Stimulated activated naive B cell treated with anti-CD40 and anti-IgM and Interleukin-4, amounts not matched to agents 10 μg/mL and 1 μg/mL and 100 μg/mL, for 72 hours (primary cell): ENCODE results near the gene WBP11.
"Not testable (repeated sequence)": the region's sequence is repeated elsewhere in the genome, so short reads cannot be mapped to it uniquely, and the experiment has no call there.

Source experiments
- ATAC-seq, 2 donors: fragments of 150-1000 bp; cut with Tn5 transposase; replicated peaks; 2 replicates each; pipeline ENCODE4 v1.10.0; 2021; ENCODE audit warnings: moderate library complexity in 1 of 2
- DNase-seq: peaks from one replicate; pipeline ENCODE4 v3.0.0; 2021
- H3K27ac Mint-ChIP-seq: one replicate; pipeline ENCODE4 v1.8.0; 2022; ENCODE audit warnings: mild to moderate bottlenecking, mixed read lengths
- H3K27me3 Mint-ChIP-seq, 2 donors: one replicate each; pipeline ENCODE4 v1.8.0; 2022; ENCODE audit warnings: mixed read lengths in 2 of 2
- H3K36me3 Mint-ChIP-seq, 2 donors: one replicate each; pipeline ENCODE4 v1.8.0; 2022; ENCODE audit warnings: mixed read lengths in 2 of 2, mild to moderate bottlenecking in 1 of 2
- H3K4me1 Mint-ChIP-seq, 2 donors: one replicate each; pipeline ENCODE4 v1.8.0; 2022; ENCODE audit warnings: mixed read lengths in 2 of 2, mild to moderate bottlenecking in 1 of 2
- H3K4me3 Mint-ChIP-seq, 2 donors: one replicate each; pipeline ENCODE4 v1.8.0; 2022; ENCODE audit warnings: mild to moderate bottlenecking in 2 of 2, mixed read lengths in 2 of 2, moderate library complexity in 1 of 2
- H3K9me3 Mint-ChIP-seq, 2 donors: one replicate each; pipeline ENCODE4 v1.8.0; 2022; ENCODE audit warnings: mixed read lengths in 2 of 2, mild to moderate bottlenecking in 1 of 2

WBP11 gene

DNA sequence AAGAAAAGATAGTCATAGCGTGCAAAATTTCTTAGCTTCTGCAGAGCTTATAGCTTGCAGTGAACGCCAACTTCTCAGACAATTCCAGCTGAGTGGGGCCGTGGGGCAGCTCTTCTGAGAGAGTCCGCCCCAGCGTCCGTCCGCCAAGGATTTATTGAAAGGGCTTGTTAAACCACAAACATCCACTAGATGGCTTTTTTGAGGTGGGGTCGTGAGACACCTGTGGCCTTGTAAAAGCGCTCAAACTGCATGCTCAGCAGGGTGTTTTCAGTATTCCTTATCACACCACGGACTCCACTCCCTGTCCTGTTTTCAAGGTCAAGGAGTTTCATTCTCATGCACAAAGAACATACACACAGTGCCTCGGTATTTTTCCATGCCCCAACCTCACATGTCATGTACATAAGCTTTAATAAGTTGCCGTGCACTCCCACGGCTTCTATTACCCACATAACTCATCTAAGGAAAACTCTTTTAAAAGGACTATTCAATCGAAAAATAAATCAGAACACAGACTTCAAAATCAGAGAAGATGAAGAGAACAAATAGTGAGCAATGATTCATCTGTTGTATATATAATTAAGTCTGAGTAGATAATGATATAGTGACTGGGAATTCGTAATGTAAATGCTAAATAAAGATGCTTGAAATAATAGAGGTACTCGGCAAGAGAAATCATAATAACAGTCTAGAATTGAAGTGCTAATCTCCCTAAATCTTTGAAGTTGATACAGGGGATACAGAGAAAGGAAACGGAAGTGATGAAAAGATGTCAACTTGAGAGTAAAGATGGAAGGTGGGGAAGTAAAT lies 46.7 kb downstream of the WBP11 start:
- Mint-ChIP-seq H3K27ac (no peak overlapping the region), H3K36me3 (peaks cover 27 to 42% of the 10 kb centered on the region in 2 donors), H3K27me3 (no peaks in the 10 kb centered on the region), H3K4me1 (peaks cover 10 to 12% of the 10 kb centered on the region in 2 donors), H3K9me3 (peaks cover 6 to 8% of the 10 kb centered on the region in 2 donors), H3K4me3 (no peak overlapping the region)
- no peak for ATAC-seq
- DNase-seq, result no peak

GRCh38 chr12:14751986-14752385 lies 51.3 kb downstream of the WBP11 start:
- Mint-ChIP-seq H3K27me3 (no peaks in the 10 kb centered on the region), H3K9me3 (peaks cover 4 to 7% of the 10 kb centered on the region in 2 donors), H3K4me3 (no peak overlapping the region), H3K27ac (no peak overlapping the region), H3K4me1 (peaks cover 6 to 15% of the 10 kb centered on the region in 2 donors), H3K36me3 (peaks cover 22 to 40% of the 10 kb centered on the region in 2 donors)
- ATAC-seq, result no peak
- DNase-seq, result no peak

- ATAC-seq (no peak), DNase-seq (no peak)
- no peaks in the 10 kb centered on the region for H3K27me3 Mint-ChIP-seq
- peaks cover 3 to 19% of the 10 kb centered on the region in 2 donors for H3K4me1 Mint-ChIP-seq
- H3K9me3 Mint-ChIP-seq, result peaks cover 13 to 16% of the 10 kb centered on the region in 2 donors
- H3K4me3 Mint-ChIP-seq, result no peak overlapping the region
- H3K27ac Mint-ChIP-seq, result no peak overlapping the region
- peaks cover 42 to 53% of the 10 kb centered on the region in 2 donors for H3K36me3 Mint-ChIP-seq
These were observed 60.2 kb downstream of the WBP11 start for GRCh38 chr12:14743061-14743460.

DNA sequence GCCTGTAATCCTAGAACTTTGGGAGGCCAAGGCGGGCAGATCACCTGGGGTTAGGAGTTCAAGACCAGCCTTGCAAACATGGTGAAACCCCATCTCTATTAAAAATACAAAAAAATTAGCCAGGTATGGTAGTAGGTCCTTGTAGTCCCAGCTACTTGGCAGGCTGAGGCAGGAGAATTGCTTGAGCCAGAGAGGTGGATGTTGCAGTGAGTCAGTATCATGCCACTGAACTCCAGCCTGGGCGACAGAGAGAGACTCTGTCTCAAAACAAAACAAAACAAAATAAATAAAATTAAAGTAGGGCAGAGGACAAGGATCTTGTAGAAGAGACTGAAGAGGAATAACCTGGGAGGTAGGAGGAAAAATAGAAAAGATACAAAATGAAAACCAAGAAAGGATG lies 61.3 kb downstream of the WBP11 start:
- Mint-ChIP-seq H3K36me3 (peaks cover 37 to 43% of the 10 kb centered on the region in 2 donors), H3K27ac (no peak overlapping the region), H3K9me3 (peaks cover 6 to 12% of the 10 kb centered on the region in 2 donors), H3K4me1 (peaks cover 3 to 14% of the 10 kb centered on the region in 2 donors), H3K4me3 (no peak overlapping the region), H3K27me3 (no peaks in the 10 kb centered on the region)
- ATAC-seq, result no peak
- DNase-seq, result no peak

- H3K36me3 Mint-ChIP-seq, result peaks cover 32 to 36% of the 10 kb centered on the region in 2 donors
- ATAC-seq, result peak; percentile 85 to 97
- H3K27ac Mint-ChIP-seq, result no peak overlapping the region
These were observed 62.1 kb downstream of the WBP11 start for GRCh38 chr12:14741153-14741552.

DNA sequence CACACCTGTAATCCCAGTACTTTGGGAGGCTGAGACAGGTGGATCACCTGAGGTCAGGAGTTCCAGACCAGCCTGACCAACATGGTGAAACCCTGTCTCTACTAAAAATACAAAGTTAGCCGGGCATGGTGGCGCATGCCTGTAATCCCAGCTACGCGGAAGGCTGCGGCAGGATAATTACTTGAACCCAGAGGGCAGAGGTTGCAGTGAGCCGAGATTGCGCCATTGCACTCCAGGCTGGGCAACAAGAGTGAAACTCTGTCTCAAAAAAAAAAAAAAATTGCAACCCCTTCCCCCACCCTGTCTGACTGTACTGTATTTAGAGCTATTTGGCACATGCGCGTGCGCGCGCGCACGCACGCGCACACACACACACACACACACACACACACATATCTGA lies 66.8 kb downstream of the WBP11 start:
- not testable (repeated sequence) for H3K4me1 Mint-ChIP-seq, H3K9me3 Mint-ChIP-seq, H3K4me3 Mint-ChIP-seq, H3K27ac Mint-ChIP-seq, DNase-seq, ATAC-seq, H3K36me3 Mint-ChIP-seq
- peaks cover 4 to 13% of the 10 kb centered on the region in 2 donors for H3K27me3 Mint-ChIP-seq

More at GRCh38 chr12:14741153-14741552, 62.1 kb downstream of the WBP11 start:
- DNase-seq, result peak; percentile 10
- Mint-ChIP-seq H3K27me3 (no peaks in the 10 kb centered on the region), H3K4me3 (no peak overlapping the region), H3K9me3 (peaks cover 6 to 12% of the 10 kb centered on the region in 2 donors), H3K4me1 (peaks cover 3 to 14% of the 10 kb centered on the region in 2 donors)
